Measurements from ENCODE around the gene ZBED5. TPM values are rescaled to one million over a fixed set of nuclear protein-coding genes. Genes with fewer than 3 reads are reported as not detected.
"Not testable (repeated sequence)": the region's sequence is repeated elsewhere in the genome, so short reads cannot be mapped to it uniquely, and the experiment has no call there.

The ZBED5 gene
- total and polyA plus RNA-seq, 2 donors = 55.1 to 131 TPM

GRCh38 chr11:10855295-10855694, 2.6 kb downstream of the ZBED5 start:
- DNase-seq (ENCODE audit: low read depth in 6 of 9, low spot score in 9 of 9) = no peak

GRCh38 chr11:10847960-10848860, 9.6 kb downstream of the ZBED5 start:
- DNase-seq (ENCODE audit: low read depth in 6 of 9, low spot score in 9 of 9) = no peak
- WGBS = 99% methylated on average over 3 of the region's 3 CpGs

More at GRCh38 chr11:10855295-10855694, 2.6 kb downstream of the ZBED5 start:
- over 99% methylated on average over 2 of the region's 2 CpGs for WGBS
- Histone ChIP-seq H3K27me3 (ENCODE audit: control insufficient read depth in 2 of 2, insufficient read depth in 1 of 2, low read length in 1 of 2) (no peaks in the 10 kb centered on the region), H3K9me3 (ENCODE audit: control insufficient read depth in 2 of 2, insufficient read depth in 1 of 2, low read length in 1 of 2) (no peaks in the 10 kb centered on the region), H3K4me3 (ENCODE audit: low read length in 2 of 2) (no peak overlapping the region), H3K4me1 (ENCODE audit: control insufficient read depth in 2 of 2, insufficient read depth in 2 of 2, low read length in 2 of 2) (peaks cover 0 to 9% of the 10 kb centered on the region in 2 donors), H3K27ac (ENCODE audit: low read depth in 1 of 2, low read length in 1 of 2) (no peak overlapping the region), H3K36me3 (ENCODE audit: control insufficient read depth in 2 of 2, insufficient read depth in 2 of 2, low read length in 1 of 2) (peaks cover 24 to 49% of the 10 kb centered on the region in 2 donors)

GRCh38 chr11:10846660-10847059, 11.2 kb downstream of the ZBED5 start:
- H3K4me3 ChIP-seq (ENCODE audit: low read length in 2 of 2) = no peak overlapping the region
- no peaks in the 10 kb centered on the region for H3K4me1 ChIP-seq (ENCODE audit: control insufficient read depth in 2 of 2, insufficient read depth in 2 of 2, low read length in 2 of 2)
- no peak overlapping the region for H3K27ac ChIP-seq (ENCODE audit: low read depth in 1 of 2, low read length in 1 of 2)
- no peaks in the 10 kb centered on the region for H3K27me3 ChIP-seq (ENCODE audit: control insufficient read depth in 2 of 2, insufficient read depth in 1 of 2, low read length in 1 of 2)
- no peak for DNase-seq (ENCODE audit: low read depth in 6 of 9, low spot score in 9 of 9)
- no peaks in the 10 kb centered on the region for H3K9me3 ChIP-seq (ENCODE audit: control insufficient read depth in 2 of 2, insufficient read depth in 1 of 2, low read length in 1 of 2)
- peaks cover 0 to 9% of the 10 kb centered on the region in 2 donors for H3K36me3 ChIP-seq (ENCODE audit: control insufficient read depth in 2 of 2, insufficient read depth in 2 of 2, low read length in 1 of 2)

More at GRCh38 chr11:10847960-10848860, 9.6 kb downstream of the ZBED5 start:
- Histone ChIP-seq H3K27ac (ENCODE audit: low read depth in 1 of 2, low read length in 1 of 2) (no peak overlapping the region), H3K4me3 (ENCODE audit: low read length in 2 of 2) (no peak overlapping the region), H3K36me3 (ENCODE audit: control insufficient read depth in 2 of 2, insufficient read depth in 2 of 2, low read length in 1 of 2) (peaks cover 8 to 23% of the 10 kb centered on the region in 2 donors), H3K9me3 (ENCODE audit: control insufficient read depth in 2 of 2, insufficient read depth in 1 of 2, low read length in 1 of 2) (no peaks in the 10 kb centered on the region), H3K4me1 (ENCODE audit: control insufficient read depth in 2 of 2, insufficient read depth in 2 of 2, low read length in 2 of 2) (no peaks in the 10 kb centered on the region), H3K27me3 (ENCODE audit: control insufficient read depth in 2 of 2, insufficient read depth in 1 of 2, low read length in 1 of 2) (no peaks in the 10 kb centered on the region)

- Histone ChIP-seq H3K4me3 (ENCODE audit: low read length in 2 of 2) (no peak overlapping the region), H3K4me1 (ENCODE audit: control insufficient read depth in 2 of 2, insufficient read depth in 2 of 2, low read length in 2 of 2) (no peaks in the 10 kb centered on the region), H3K27ac (ENCODE audit: low read depth in 1 of 2, low read length in 1 of 2) (no peak overlapping the region), H3K27me3 (ENCODE audit: control insufficient read depth in 2 of 2, insufficient read depth in 1 of 2, low read length in 1 of 2) (no peaks in the 10 kb centered on the region), H3K36me3 (ENCODE audit: control insufficient read depth in 2 of 2, insufficient read depth in 2 of 2, low read length in 1 of 2) (peaks cover 0 to 4% of the 10 kb centered on the region in 2 donors), H3K9me3 (ENCODE audit: control insufficient read depth in 2 of 2, insufficient read depth in 1 of 2, low read length in 1 of 2) (no peaks in the 10 kb centered on the region)
- DNase-seq (ENCODE audit: low read depth in 6 of 9, low spot score in 9 of 9) = no peak
- 97% methylated on average over 2 of the region's 2 CpGs for WGBS
Observed at GRCh38 chr11:10845589-10845988, 12.3 kb downstream of the ZBED5 start.

- Histone ChIP-seq H3K27me3 (ENCODE audit: control insufficient read depth in 2 of 2, insufficient read depth in 1 of 2, low read length in 1 of 2) (no peaks in the 10 kb centered on the region), H3K4me3 (ENCODE audit: low read length in 2 of 2) (no peak overlapping the region), H3K4me1 (ENCODE audit: control insufficient read depth in 2 of 2, insufficient read depth in 2 of 2, low read length in 2 of 2) (no peaks in the 10 kb centered on the region), H3K36me3 (ENCODE audit: control insufficient read depth in 2 of 2, insufficient read depth in 2 of 2, low read length in 1 of 2) (peaks cover 0 to 4% of the 10 kb centered on the region in 2 donors), H3K9me3 (ENCODE audit: control insufficient read depth in 2 of 2, insufficient read depth in 1 of 2, low read length in 1 of 2) (no peaks in the 10 kb centered on the region), H3K27ac (ENCODE audit: low read depth in 1 of 2, low read length in 1 of 2) (no peak overlapping the region)
- DNase-seq (ENCODE audit: low read depth in 6 of 9, low spot score in 9 of 9) = no peak
Observed at GRCh38 chr11:10844796-10845195, 13.1 kb downstream of the ZBED5 start.

- no peak for DNase-seq (ENCODE audit: low read depth in 6 of 9, low spot score in 9 of 9)
- no peaks in the 10 kb centered on the region for H3K27me3 ChIP-seq (ENCODE audit: control insufficient read depth in 2 of 2, insufficient read depth in 1 of 2, low read length in 1 of 2)
- no peak overlapping the region for H3K4me3 ChIP-seq (ENCODE audit: low read length in 2 of 2)
- no peaks in the 10 kb centered on the region for H3K36me3 ChIP-seq (ENCODE audit: control insufficient read depth in 2 of 2, insufficient read depth in 2 of 2, low read length in 1 of 2)
- H3K4me1 ChIP-seq (ENCODE audit: control insufficient read depth in 2 of 2, insufficient read depth in 2 of 2, low read length in 2 of 2) = no peaks in the 10 kb centered on the region
- H3K9me3 ChIP-seq (ENCODE audit: control insufficient read depth in 2 of 2, insufficient read depth in 1 of 2, low read length in 1 of 2) = no peaks in the 10 kb centered on the region
- no peak overlapping the region for H3K27ac ChIP-seq (ENCODE audit: low read depth in 1 of 2, low read length in 1 of 2)
Observed at GRCh38 chr11:10844356-10844755, 13.5 kb downstream of the ZBED5 start.

- Histone ChIP-seq H3K36me3 (ENCODE audit: control insufficient read depth in 2 of 2, insufficient read depth in 2 of 2, low read length in 1 of 2) (no peaks in the 10 kb centered on the region), H3K4me1 (ENCODE audit: control insufficient read depth in 2 of 2, insufficient read depth in 2 of 2, low read length in 2 of 2) (no peaks in the 10 kb centered on the region), H3K4me3 (ENCODE audit: low read length in 2 of 2) (no peak overlapping the region), H3K27me3 (ENCODE audit: control insufficient read depth in 2 of 2, insufficient read depth in 1 of 2, low read length in 1 of 2) (no peaks in the 10 kb centered on the region), H3K27ac (ENCODE audit: low read depth in 1 of 2, low read length in 1 of 2) (no peak overlapping the region), H3K9me3 (ENCODE audit: control insufficient read depth in 2 of 2, insufficient read depth in 1 of 2, low read length in 1 of 2) (no peaks in the 10 kb centered on the region)
- DNase-seq (ENCODE audit: low read depth in 6 of 9, low spot score in 9 of 9) = no peak
- WGBS = 73% methylated on average over 3 of the region's 3 CpGs
Observed at GRCh38 chr11:10838881-10839280, 19.0 kb downstream of the ZBED5 start.

GRCh38 chr11:10838083-10838482, 19.8 kb downstream of the ZBED5 start:
- H3K36me3 ChIP-seq (ENCODE audit: control insufficient read depth in 2 of 2, insufficient read depth in 2 of 2, low read length in 1 of 2) = no peaks in the 10 kb centered on the region
- H3K4me3 ChIP-seq (ENCODE audit: low read length in 2 of 2) = no peak overlapping the region
- DNase-seq (ENCODE audit: low read depth in 6 of 9, low spot score in 9 of 9) = no peak
- H3K27me3 ChIP-seq (ENCODE audit: control insufficient read depth in 2 of 2, insufficient read depth in 1 of 2, low read length in 1 of 2) = no peaks in the 10 kb centered on the region
- H3K9me3 ChIP-seq (ENCODE audit: control insufficient read depth in 2 of 2, insufficient read depth in 1 of 2, low read length in 1 of 2) = no peaks in the 10 kb centered on the region
- no peaks in the 10 kb centered on the region for H3K4me1 ChIP-seq (ENCODE audit: control insufficient read depth in 2 of 2, insufficient read depth in 2 of 2, low read length in 2 of 2)
- no peak overlapping the region for H3K27ac ChIP-seq (ENCODE audit: low read depth in 1 of 2, low read length in 1 of 2)

GRCh38 chr11:10836884-10837283, 21.0 kb downstream of the ZBED5 start:
- not testable (repeated sequence) for H3K36me3 ChIP-seq (ENCODE audit: control insufficient read depth in 2 of 2, insufficient read depth in 2 of 2, low read length in 1 of 2); H3K9me3 ChIP-seq (ENCODE audit: control insufficient read depth in 2 of 2, insufficient read depth in 1 of 2, low read length in 1 of 2); H3K4me1 ChIP-seq (ENCODE audit: control insufficient read depth in 2 of 2, insufficient read depth in 2 of 2, low read length in 2 of 2); DNase-seq (ENCODE audit: low read depth in 6 of 9, low spot score in 9 of 9); H3K27me3 ChIP-seq (ENCODE audit: control insufficient read depth in 2 of 2, insufficient read depth in 1 of 2, low read length in 1 of 2); H3K27ac ChIP-seq (ENCODE audit: low read depth in 1 of 2, low read length in 1 of 2); H3K4me3 ChIP-seq (ENCODE audit: low read length in 2 of 2)
- 97% methylated on average over 4 of the region's 4 CpGs for WGBS

Data from thymus (tissue), 11 donors.